ENCODE results near the gene NSMF.

DNA sequence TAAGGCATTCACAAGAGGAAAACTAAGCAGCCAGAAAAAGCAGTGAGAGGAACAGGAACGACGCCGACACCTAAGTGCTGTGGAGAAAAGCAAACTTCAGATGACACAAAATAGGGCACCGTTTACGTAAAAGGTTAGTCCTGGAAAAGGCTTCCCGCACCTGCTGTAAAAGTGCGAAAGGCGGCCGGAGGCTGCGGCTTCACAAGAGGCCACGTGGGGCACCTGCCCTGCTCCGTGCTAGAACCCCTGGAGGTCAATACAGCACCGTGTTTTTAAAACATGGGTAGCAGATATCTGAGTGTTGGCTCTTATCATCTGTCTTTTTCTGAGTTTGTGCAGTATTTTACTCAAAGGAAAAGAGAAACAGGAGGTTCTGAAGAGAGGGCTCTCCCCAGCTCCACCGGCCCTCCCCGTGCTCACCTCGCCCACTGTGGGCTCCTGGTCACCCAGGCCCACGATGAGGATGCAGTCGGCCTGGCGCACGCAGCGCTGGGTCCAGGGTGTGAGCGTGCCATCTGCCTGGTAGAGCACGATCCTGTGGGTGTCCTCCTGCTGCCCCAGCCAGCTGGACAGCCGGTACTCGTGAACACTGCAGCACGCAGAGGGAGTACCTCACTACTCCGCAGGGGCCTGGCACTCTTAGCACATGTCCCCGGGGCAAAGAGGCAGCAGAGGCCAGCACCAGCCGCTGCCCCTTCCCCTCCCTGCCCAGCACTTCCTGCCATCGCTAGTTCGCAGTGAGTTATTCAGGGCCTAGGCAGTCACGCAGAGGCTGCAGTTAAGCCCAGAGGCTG lies 21.0 kb upstream of the NSMF start:
- TF ChIP-seq, protein P1, sequence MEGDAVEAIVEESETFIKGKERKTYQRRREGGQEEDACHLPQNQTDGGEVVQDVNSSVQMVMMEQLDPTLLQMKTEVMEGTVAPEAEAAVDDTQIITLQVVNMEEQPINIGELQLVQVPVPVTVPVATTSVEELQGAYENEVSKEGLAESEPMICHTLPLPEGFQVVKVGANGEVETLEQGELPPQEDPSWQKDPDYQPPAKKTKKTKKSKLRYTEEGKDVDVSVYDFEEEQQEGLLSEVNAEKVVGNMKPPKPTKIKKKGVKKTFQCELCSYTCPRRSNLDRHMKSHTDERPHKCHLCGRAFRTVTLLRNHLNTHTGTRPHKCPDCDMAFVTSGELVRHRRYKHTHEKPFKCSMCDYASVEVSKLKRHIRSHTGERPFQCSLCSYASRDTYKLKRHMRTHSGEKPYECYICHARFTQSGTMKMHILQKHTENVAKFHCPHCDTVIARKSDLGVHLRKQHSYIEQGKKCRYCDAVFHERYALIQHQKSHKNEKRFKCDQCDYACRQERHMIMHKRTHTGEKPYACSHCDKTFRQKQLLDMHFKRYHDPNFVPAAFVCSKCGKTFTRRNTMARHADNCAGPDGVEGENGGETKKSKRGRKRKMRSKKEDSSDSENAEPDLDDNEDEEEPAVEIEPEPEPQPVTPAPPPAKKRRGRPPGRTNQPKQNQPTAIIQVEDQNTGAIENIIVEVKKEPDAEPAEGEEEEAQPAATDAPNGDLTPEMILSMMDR (conservative IDR thresholded peaks at IDR 0.05; ENCODE audit: low read depth, low read length) = no peak
- TF ChIP-seq EZH2 (IDR thresholded peaks at IDR 0.05; ENCODE audit: borderline replicate concordance, low read depth, low read length, poor library complexity, severe bottlenecking) = no peak
